ENCODE results near the gene SP9.
"Not testable (repeated sequence)": the region's sequence is repeated elsewhere in the genome, so short reads cannot be mapped to it uniquely, and the experiment has no call there.

SP9 gene

DNA sequence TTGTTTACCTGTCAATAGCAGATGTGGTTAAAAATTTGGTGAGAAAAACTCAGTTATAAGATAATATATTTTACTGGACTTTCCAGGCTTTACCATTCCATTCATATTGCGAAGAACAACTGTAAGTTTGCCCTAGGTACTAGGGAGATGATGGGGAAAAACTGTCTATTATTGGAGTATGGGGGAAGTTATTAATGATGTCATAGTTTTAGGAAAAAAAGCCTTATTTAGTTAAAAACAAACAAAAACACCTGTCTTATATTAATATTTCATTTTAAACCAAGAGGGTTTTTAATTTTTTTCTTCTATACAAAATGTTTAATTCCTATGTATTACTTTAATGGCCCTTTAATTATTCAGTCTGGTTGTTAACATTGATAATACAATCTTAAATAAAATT, 18.2 kb downstream of the SP9 start:
- TF ChIP-seq EZH2phosphoT487 (IDR thresholded peaks at IDR 0.05; ENCODE audit: borderline replicate concordance) (no peak), CTCF (conservative IDR thresholded peaks at IDR 0.05; ENCODE audit: low read length) (no peak)
- H3K4me1 ChIP-seq (ENCODE audit: insufficient read depth, low read length, poor library complexity, severe bottlenecking), result no peaks in the 10 kb centered on the region
- H3K9me3 ChIP-seq (ENCODE audit: insufficient read depth, low read depth, low read length), result no peaks in the 10 kb centered on the region
- H3K9me2 ChIP-seq (replicated peaks; ENCODE audit: low read depth, low read length), result no peaks in the 10 kb centered on the region
- peaks cover 15% of the 10 kb centered on the region; the same call in 1 of the 2 replicates for H3K36me3 ChIP-seq (ENCODE audit: insufficient read depth, low read length)
- H3K4me3 ChIP-seq (ENCODE audit: low read length, poor library complexity, severe bottlenecking), result no peak overlapping the region
- no peaks in the 10 kb centered on the region for H3F3A ChIP-seq (ENCODE audit: low read depth)
- no peak overlapping the region for H2AFZ ChIP-seq (ENCODE audit: low read length)
- no peak overlapping the region for H3K4me2 ChIP-seq (ENCODE audit: low read depth, low read length, poor library complexity, severe bottlenecking)
- no peaks in the 10 kb centered on the region for H3K79me2 ChIP-seq (ENCODE audit: insufficient read depth, low read length)
- no peaks in the 10 kb centered on the region for H3K27me3 ChIP-seq (ENCODE audit: insufficient read depth, low read length, poor library complexity, severe bottlenecking)
- H3K9ac ChIP-seq (ENCODE audit: low read depth, low read length, poor library complexity, severe bottlenecking), result no peak overlapping the region
- no peaks in the 10 kb centered on the region for H4K20me1 ChIP-seq (ENCODE audit: insufficient read depth, low read length, poor library complexity, severe bottlenecking)

DNA sequence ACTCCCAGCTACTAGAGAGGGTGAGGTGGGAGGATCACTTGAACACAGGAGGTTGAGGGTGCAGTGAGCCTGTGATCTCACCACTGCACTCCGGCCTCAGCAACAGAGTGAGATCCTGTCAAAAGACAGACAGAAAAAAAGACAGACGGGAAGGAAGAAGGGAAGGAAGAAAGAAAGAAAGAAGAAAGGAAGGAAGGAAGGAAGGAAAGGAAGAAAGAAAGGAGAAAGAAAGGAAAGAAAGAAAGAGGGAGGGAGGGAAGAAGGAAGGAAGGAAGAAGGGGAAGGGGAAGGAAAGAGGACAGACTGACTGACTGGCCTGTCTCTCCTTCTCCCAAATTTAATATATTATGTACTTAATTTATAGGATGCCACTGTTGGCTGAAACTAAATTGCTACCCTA, 21.6 kb downstream of the SP9 start:
- H3K9ac ChIP-seq (ENCODE audit: low read depth, low read length, poor library complexity, severe bottlenecking), result no peak overlapping the region
- TF ChIP-seq EZH2phosphoT487 (IDR thresholded peaks at IDR 0.05; ENCODE audit: borderline replicate concordance) (no peak), CTCF (conservative IDR thresholded peaks at IDR 0.05; ENCODE audit: low read length) (no peak)
- no peaks in the 10 kb centered on the region for H4K20me1 ChIP-seq (ENCODE audit: insufficient read depth, low read length, poor library complexity, severe bottlenecking)
- H3F3A ChIP-seq (ENCODE audit: low read depth), result no peaks in the 10 kb centered on the region
- no peaks in the 10 kb centered on the region for H3K9me2 ChIP-seq (replicated peaks; ENCODE audit: low read depth, low read length)
- no peaks in the 10 kb centered on the region for H3K9me3 ChIP-seq (ENCODE audit: insufficient read depth, low read depth, low read length)
- H3K4me2 ChIP-seq (ENCODE audit: low read depth, low read length, poor library complexity, severe bottlenecking), result no peak overlapping the region
- H3K4me1 ChIP-seq (ENCODE audit: insufficient read depth, low read length, poor library complexity, severe bottlenecking), result no peaks in the 10 kb centered on the region
- no peaks in the 10 kb centered on the region for H3K27me3 ChIP-seq (ENCODE audit: insufficient read depth, low read length, poor library complexity, severe bottlenecking)
- H3K79me2 ChIP-seq (ENCODE audit: insufficient read depth, low read length), result no peaks in the 10 kb centered on the region
- 0 out of 2 replicates have a peak, but pooled peaks cover 5% of the 10 kb centered on the region for H3K36me3 ChIP-seq (ENCODE audit: insufficient read depth, low read length)
- H3K4me3 ChIP-seq (ENCODE audit: low read length, poor library complexity, severe bottlenecking), result no peak overlapping the region
- no peak overlapping the region for H2AFZ ChIP-seq (ENCODE audit: low read length)

DNA sequence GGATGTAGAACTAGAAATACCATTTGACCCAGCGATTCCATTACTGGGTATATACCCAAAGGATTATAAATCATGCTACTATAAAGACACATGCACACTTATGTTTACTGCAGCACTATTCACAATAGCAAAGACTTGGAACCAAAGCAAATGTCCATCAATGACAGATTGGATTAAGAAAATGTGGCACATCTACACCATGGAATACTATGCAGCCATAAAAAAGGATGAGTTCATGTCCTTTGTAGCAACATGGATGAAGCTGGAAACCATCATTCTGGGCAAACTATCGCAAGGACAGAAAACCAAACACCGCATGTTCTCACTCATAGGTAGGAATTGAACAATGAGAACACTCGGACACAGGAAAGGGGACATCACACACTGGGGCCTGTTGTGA, 24.9 kb downstream of the SP9 start:
- H2AFZ ChIP-seq (ENCODE audit: low read length); H3K9me3 ChIP-seq (ENCODE audit: insufficient read depth, low read depth, low read length); H3K4me2 ChIP-seq (ENCODE audit: low read depth, low read length, poor library complexity, severe bottlenecking): not testable (repeated sequence)

GRCh38 chr2:174362949-174363348, 28.2 kb downstream of the SP9 start:
- no peak overlapping the region for H2AFZ ChIP-seq (ENCODE audit: low read length)
- no peak overlapping the region for H3K4me3 ChIP-seq (ENCODE audit: low read length, poor library complexity, severe bottlenecking)
- H3K9ac ChIP-seq (ENCODE audit: low read depth, low read length, poor library complexity, severe bottlenecking), result no peak overlapping the region
- H3K4me2 ChIP-seq (ENCODE audit: low read depth, low read length, poor library complexity, severe bottlenecking), result no peak overlapping the region
- H3K79me2 ChIP-seq (ENCODE audit: insufficient read depth, low read length), result no peaks in the 10 kb centered on the region
- H4K20me1 ChIP-seq (ENCODE audit: insufficient read depth, low read length, poor library complexity, severe bottlenecking), result no peaks in the 10 kb centered on the region
- no peaks in the 10 kb centered on the region for H3K9me2 ChIP-seq (replicated peaks; ENCODE audit: low read depth, low read length)
- peaks cover 6% of the 10 kb centered on the region; the same call in 1 of the 2 replicates for H3K9me3 ChIP-seq (ENCODE audit: insufficient read depth, low read depth, low read length)
- TF ChIP-seq EZH2phosphoT487 (IDR thresholded peaks at IDR 0.05; ENCODE audit: borderline replicate concordance), result no peak
- TF ChIP-seq CTCF (conservative IDR thresholded peaks at IDR 0.05; ENCODE audit: low read length), result no peak
- peaks cover 27% of the 10 kb centered on the region; the same call in 1 of the 2 replicates for H3K36me3 ChIP-seq (ENCODE audit: insufficient read depth, low read length)
- H3F3A ChIP-seq (ENCODE audit: low read depth), result no peaks in the 10 kb centered on the region
- H3K4me1 ChIP-seq (ENCODE audit: insufficient read depth, low read length, poor library complexity, severe bottlenecking), result no peaks in the 10 kb centered on the region
- no peaks in the 10 kb centered on the region for H3K27me3 ChIP-seq (ENCODE audit: insufficient read depth, low read length, poor library complexity, severe bottlenecking)

More for the DNA sequence above, 24.9 kb downstream of the SP9 start:
- not testable (repeated sequence) for H4K20me1 ChIP-seq (ENCODE audit: insufficient read depth, low read length, poor library complexity, severe bottlenecking); H3K4me1 ChIP-seq (ENCODE audit: insufficient read depth, low read length, poor library complexity, severe bottlenecking); H3K9me2 ChIP-seq (replicated peaks; ENCODE audit: low read depth, low read length); H3K4me3 ChIP-seq (ENCODE audit: low read length, poor library complexity, severe bottlenecking); H3K27me3 ChIP-seq (ENCODE audit: insufficient read depth, low read length, poor library complexity, severe bottlenecking); H3K79me2 ChIP-seq (ENCODE audit: insufficient read depth, low read length); H3K9ac ChIP-seq (ENCODE audit: low read depth, low read length, poor library complexity, severe bottlenecking); H3F3A ChIP-seq (ENCODE audit: low read depth)
- peaks cover 11% of the 10 kb centered on the region; the same call in 1 of the 2 replicates for H3K36me3 ChIP-seq (ENCODE audit: insufficient read depth, low read length)

- not testable (repeated sequence) for H3K9me2 ChIP-seq (replicated peaks; ENCODE audit: low read depth, low read length); H3F3A ChIP-seq (ENCODE audit: low read depth); H3K27me3 ChIP-seq (ENCODE audit: insufficient read depth, low read length, poor library complexity, severe bottlenecking); H4K20me1 ChIP-seq (ENCODE audit: insufficient read depth, low read length, poor library complexity, severe bottlenecking); H3K79me2 ChIP-seq (ENCODE audit: insufficient read depth, low read length); H3K9ac ChIP-seq (ENCODE audit: low read depth, low read length, poor library complexity, severe bottlenecking); H3K4me1 ChIP-seq (ENCODE audit: insufficient read depth, low read length, poor library complexity, severe bottlenecking); H3K4me3 ChIP-seq (ENCODE audit: low read length, poor library complexity, severe bottlenecking); H3K9me3 ChIP-seq (ENCODE audit: insufficient read depth, low read depth, low read length); H2AFZ ChIP-seq (ENCODE audit: low read length); H3K4me2 ChIP-seq (ENCODE audit: low read depth, low read length, poor library complexity, severe bottlenecking)
- H3K36me3 ChIP-seq (ENCODE audit: insufficient read depth, low read length), result peaks cover 27% of the 10 kb centered on the region; the same call in 1 of the 2 replicates
Measured at GRCh38 chr2:174363492-174364225, 28.9 kb downstream of the SP9 start.

Measured in Loucy (cell line).